Mucosa of descending colon (tissue), 3 donors: ENCODE measurements around the gene LRRC51. TPM values are rescaled to one million over a fixed set of nuclear protein-coding genes. Genes with fewer than 3 reads are reported as not detected.

ENCODE experiments used
- ATAC-seq: fragments of 200-7000 bp; cut with Tn5 transposase; one replicate; pipeline ENCODE4 v1.9.1; 2020; ENCODE audit warnings: mild to moderate bottlenecking, moderate library complexity
- DNase-seq, 3 donors: peaks; one replicate each; pipeline ENCODE4 v3.0.0-alpha.2; 2020
- H3K36me3 ChIP-seq: fragments of 200-600 bp; one replicate; pipeline ENCODE4 v1.8.0; 2021; ENCODE audit warnings: low read depth, mild to moderate bottlenecking
- H3K4me1 ChIP-seq: fragments of 200-600 bp; one replicate; pipeline ENCODE4 v1.8.0; 2021; ENCODE audit warnings: low read depth, mild to moderate bottlenecking
- H3K4me3 ChIP-seq: fragments of 200-600 bp; one replicate; pipeline ENCODE4 v1.8.0; 2021; ENCODE audit warnings: mild to moderate bottlenecking
- H3K9me3 ChIP-seq: fragments of 200-600 bp; one replicate; pipeline ENCODE4 v1.8.0; 2021; ENCODE audit warnings: mild to moderate bottlenecking
- intact Hi-C, 2 donors: fragments of 100-400 bp; cut with DNase I in 1 of 2; cut with micrococcal nuclease in 1 of 2; formaldehyde crosslinking; loops; one replicate each; pipeline versions ENCODE4 v1.11.0 to v1.11.1; 2022; cut with DNase I, micrococcal nuclease
- total RNA-seq, 3 donors: library from RNA; stranded (reverse); fragmentation: NEBNext Ultra II Directional in 2 of 3; extraction: Animal tissue kit (Norgen Biotek cat#: 25700) in 2 of 3; gene quantifications; one replicate each; pipeline versions ENCODE4 v1.2.1 to v1.2.4, GENCODE V29; 2021 to 2023
- TF ChIP-seq, protein P1 (sequence below): fragments of 200-600 bp; IDR thresholded peaks from one replicate; pipeline ENCODE4 v1.8.0; 2022; ENCODE audit warnings: antibody characterized with exemption, mild to moderate bottlenecking
- donor health status: DM: no; HTN: no; CAD: no; lungs with moderate emphysema.
- donor health status: DM: no; HTN: no; CAD: no.
- donor health status: DM: no; HTN: yes; CAD: no.

The LRRC51 gene
- total RNA-seq, 3 donors from 2014 or later = 7.5 to 9.4 (median 9.4) TPM

DNA sequence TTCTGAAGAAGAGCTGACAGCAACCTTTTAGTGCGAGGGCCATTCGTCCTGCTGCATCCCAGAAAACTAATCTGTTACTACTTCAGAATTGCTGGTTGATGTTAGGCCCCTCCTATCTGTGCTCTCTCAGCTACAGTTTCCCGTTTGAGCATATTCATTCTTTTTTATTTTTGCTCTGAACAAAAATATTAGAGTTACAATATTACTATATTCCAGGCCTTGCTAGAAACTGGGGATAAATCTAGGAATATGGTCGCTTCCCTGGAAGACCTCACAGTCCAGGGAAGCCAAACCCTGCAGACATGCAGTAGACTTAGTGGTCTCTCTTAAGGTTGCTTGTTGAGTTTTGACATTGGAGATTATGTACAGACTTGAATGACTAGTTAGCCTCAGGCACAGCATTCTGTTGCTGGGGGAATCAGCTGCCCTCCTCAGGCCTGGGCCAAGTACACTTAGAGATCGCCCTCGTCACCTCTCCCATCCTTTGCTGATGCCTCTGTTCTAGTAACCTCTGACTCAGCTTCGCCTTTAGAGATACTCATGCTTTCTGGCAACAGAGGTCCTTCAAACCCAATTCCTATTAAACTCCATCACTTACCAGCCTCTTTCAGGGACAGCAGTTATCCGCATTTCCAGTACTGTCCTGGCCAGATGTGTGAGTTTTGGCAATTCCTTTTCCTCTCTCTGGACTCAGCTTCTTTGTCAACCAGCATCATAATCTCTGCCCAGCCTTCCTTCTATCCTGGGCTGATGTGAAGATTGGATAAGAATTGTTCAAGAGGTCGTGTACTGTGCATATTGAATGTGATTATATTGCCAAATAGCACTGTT lies 32.5 kb downstream of the LRRC51 start:
- TF ChIP-seq, protein P1, sequence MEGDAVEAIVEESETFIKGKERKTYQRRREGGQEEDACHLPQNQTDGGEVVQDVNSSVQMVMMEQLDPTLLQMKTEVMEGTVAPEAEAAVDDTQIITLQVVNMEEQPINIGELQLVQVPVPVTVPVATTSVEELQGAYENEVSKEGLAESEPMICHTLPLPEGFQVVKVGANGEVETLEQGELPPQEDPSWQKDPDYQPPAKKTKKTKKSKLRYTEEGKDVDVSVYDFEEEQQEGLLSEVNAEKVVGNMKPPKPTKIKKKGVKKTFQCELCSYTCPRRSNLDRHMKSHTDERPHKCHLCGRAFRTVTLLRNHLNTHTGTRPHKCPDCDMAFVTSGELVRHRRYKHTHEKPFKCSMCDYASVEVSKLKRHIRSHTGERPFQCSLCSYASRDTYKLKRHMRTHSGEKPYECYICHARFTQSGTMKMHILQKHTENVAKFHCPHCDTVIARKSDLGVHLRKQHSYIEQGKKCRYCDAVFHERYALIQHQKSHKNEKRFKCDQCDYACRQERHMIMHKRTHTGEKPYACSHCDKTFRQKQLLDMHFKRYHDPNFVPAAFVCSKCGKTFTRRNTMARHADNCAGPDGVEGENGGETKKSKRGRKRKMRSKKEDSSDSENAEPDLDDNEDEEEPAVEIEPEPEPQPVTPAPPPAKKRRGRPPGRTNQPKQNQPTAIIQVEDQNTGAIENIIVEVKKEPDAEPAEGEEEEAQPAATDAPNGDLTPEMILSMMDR = no peak
- no peak for ATAC-seq
- DNase-seq = no peak
- peaks cover 4% of the 10 kb centered on the region for H3K4me1 ChIP-seq
- H3K36me3 ChIP-seq = no peaks in the 10 kb centered on the region
- peak overlapping the region; percentile 20 for H3K4me3 ChIP-seq
- intact Hi-C loops = loop anchor here in 1 of 2 donors (5.0 kb wide), 1 partner anchor 59 kb away; no protein-coding TSS in a partner anchor
- no peaks in the 10 kb centered on the region for H3K9me3 ChIP-seq

DNA sequence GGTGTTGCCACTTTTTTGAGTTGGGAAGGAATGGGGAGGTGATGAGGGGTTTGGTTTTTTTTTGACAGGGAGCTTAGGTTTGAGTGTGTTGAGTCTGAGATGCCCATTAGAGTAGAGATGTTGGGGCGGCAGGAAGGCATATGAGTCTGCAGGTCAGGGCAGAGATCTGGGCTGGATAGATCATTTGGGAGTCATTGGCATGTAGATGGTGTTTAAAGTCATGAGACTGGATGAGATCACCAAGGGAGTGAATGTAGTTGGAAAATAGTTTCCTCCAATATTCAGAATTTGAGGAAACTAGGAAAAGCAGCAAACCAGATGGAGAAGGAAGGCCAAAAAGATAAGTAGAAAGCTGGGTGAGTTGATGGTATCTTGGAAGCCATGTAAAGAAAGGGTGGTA lies 33.9 kb downstream of the LRRC51 start:
- TF ChIP-seq, protein P1 = no peak
- intact Hi-C loops = loop anchor here in 1 of 2 donors (5.0 kb wide), 1 partner anchor 58 kb away; no protein-coding TSS in a partner anchor
- DNase-seq = no peak
- H3K4me3 ChIP-seq = no peak overlapping the region
- H3K9me3 ChIP-seq = no peaks in the 10 kb centered on the region
- ATAC-seq = no peak
- H3K36me3 ChIP-seq = no peaks in the 10 kb centered on the region
- H3K4me1 ChIP-seq = peaks cover 4% of the 10 kb centered on the region

DNA sequence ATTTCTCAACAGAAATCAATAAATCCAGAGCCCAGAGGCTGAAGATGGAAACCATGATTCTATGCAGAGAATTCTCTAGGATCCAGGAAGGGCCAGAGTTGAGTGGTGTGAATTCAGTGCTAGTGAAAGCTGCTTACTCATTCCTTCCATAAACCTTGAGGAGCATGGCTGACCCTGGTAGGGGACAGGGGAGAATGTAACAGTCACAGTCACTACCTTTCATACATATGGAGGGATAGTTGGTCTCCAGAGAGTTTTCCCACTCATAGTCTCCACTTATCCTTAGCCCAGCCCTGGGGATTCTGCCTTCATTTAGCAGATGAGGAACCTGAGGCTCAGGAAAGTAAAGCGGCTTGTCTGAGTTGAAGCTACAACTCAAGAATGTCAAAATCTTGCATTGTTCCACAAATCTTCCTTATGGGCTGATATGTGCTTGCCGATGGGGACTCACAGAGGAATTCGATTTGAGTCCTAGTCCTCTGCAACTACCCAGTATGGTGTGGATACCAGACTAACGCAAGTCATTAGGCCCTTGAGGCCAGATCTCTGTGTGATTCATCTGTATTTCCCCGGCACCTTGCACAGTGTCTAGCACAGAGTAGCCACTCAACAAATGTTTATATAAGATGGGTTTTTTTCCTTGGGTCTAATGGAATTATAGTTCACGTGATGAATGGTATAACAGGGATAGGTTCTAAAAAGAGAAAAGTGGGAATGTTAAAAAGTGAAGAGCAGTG lies 35.5 kb downstream of the LRRC51 start:
- Histone ChIP-seq H3K9me3 (no peaks in the 10 kb centered on the region), H3K4me3 (no peak overlapping the region), H3K36me3 (no peaks in the 10 kb centered on the region), H3K4me1 (peaks cover 4% of the 10 kb centered on the region)
- intact Hi-C loops = no loop called here
- ATAC-seq (no peak), DNase-seq (no peak)
- TF ChIP-seq, protein P1 = no peak

DNA sequence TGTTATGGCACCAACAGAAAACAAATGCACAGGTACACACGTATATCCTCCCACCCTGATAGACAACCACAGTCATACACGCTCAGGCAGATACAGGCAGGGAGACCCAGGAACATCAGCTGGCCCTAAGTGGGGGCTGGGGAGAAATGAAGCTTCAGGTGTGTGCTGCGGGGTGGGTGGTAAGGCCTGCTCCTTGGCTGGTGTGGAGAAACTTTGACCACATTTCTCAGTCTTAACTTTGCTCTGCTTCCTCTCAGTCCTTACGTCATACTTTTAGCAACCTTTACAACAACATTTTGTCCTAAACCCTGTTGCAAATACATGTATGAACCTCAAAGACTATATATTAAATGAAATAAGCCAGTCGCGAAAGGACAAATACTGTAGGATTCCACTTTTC lies 38.5 kb downstream of the LRRC51 start:
- intact Hi-C loops = no loop called here
- no peak for ATAC-seq
- TF ChIP-seq, protein P1 = no peak
- no peak for DNase-seq
- Histone ChIP-seq H3K9me3 (no peaks in the 10 kb centered on the region), H3K4me3 (no peak overlapping the region), H3K36me3 (no peaks in the 10 kb centered on the region), H3K4me1 (no peaks in the 10 kb centered on the region)

DNA sequence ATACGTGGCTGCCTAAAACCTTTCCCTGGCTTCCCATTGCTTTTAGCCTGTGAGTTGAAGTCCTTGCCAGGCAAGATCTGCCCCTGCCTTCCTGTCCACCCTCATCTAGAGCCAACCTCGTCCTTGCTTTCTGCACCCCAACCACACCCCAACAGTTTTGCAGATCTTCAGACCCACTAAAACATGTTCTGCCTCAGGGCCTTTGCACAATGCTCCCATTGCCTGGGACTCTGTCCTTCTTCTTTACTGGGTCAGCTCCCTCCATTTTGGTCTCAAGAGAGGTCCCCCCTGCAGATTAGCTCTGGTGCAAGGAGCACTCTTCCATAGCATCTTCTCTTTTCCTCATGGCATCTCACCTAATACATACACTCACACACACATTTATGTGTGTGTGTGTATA lies 40.3 kb downstream of the LRRC51 start:
- no peak for DNase-seq
- TF ChIP-seq, protein P1 = no peak
- Histone ChIP-seq H3K4me3 (no peak overlapping the region), H3K36me3 (no peaks in the 10 kb centered on the region), H3K9me3 (no peaks in the 10 kb centered on the region), H3K4me1 (no peaks in the 10 kb centered on the region)
- no peak for ATAC-seq
- intact Hi-C loops = no loop called here
